ENCODE data around the gene INTS14.

Gene INTS14

DNA sequence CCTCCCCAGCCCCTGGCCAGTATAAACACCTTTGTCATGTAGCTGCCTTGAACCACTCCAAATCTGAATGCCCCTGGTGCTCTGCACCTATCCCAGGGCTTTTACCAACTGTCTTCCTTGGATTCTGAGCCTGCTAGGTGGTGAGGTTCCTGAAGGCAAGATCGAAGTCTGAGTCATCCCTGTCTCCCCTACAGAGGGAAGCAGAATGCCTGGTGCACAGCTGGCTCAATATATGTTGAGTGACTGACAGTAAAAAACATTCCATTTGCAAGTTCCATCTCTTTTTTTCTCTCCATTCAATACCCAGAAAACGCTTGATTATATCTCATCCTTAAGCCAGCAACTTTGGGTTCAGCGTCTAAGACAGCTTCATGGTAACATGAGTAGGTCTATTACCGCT, 35.6 kb upstream of the INTS14 start:
- Histone ChIP-seq H3K27ac (replicated peaks) (no peak overlapping the region), H3K27me3 (ENCODE audit: insufficient read depth, poor library complexity, severe bottlenecking) (no peaks in the 10 kb centered on the region), H3K4me3 (replicated peaks; ENCODE audit: insufficient read depth, low read length) (no peak overlapping the region)
- no peak for DNase-seq (ENCODE audit: low read depth in 1 of 2, low spot score in 1 of 2)
- TF ChIP-seq, protein P1, sequence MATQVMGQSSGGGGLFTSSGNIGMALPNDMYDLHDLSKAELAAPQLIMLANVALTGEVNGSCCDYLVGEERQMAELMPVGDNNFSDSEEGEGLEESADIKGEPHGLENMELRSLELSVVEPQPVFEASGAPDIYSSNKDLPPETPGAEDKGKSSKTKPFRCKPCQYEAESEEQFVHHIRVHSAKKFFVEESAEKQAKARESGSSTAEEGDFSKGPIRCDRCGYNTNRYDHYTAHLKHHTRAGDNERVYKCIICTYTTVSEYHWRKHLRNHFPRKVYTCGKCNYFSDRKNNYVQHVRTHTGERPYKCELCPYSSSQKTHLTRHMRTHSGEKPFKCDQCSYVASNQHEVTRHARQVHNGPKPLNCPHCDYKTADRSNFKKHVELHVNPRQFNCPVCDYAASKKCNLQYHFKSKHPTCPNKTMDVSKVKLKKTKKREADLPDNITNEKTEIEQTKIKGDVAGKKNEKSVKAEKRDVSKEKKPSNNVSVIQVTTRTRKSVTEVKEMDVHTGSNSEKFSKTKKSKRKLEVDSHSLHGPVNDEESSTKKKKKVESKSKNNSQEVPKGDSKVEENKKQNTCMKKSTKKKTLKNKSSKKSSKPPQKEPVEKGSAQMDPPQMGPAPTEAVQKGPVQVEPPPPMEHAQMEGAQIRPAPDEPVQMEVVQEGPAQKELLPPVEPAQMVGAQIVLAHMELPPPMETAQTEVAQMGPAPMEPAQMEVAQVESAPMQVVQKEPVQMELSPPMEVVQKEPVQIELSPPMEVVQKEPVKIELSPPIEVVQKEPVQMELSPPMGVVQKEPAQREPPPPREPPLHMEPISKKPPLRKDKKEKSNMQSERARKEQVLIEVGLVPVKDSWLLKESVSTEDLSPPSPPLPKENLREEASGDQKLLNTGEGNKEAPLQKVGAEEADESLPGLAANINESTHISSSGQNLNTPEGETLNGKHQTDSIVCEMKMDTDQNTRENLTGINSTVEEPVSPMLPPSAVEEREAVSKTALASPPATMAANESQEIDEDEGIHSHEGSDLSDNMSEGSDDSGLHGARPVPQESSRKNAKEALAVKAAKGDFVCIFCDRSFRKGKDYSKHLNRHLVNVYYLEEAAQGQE (IDR thresholded peaks at IDR 0.05; ENCODE audit: insufficient replicate concordance, low read depth) = no peak
- TF ChIP-seq GABPA (IDR thresholded peaks at IDR 0.05; ENCODE audit: low read depth) = no peak
- no peak for TF ChIP-seq SPI1 (IDR thresholded peaks at IDR 0.05; ENCODE audit: borderline replicate concordance, low read depth)
- TF ChIP-seq, protein P2, sequence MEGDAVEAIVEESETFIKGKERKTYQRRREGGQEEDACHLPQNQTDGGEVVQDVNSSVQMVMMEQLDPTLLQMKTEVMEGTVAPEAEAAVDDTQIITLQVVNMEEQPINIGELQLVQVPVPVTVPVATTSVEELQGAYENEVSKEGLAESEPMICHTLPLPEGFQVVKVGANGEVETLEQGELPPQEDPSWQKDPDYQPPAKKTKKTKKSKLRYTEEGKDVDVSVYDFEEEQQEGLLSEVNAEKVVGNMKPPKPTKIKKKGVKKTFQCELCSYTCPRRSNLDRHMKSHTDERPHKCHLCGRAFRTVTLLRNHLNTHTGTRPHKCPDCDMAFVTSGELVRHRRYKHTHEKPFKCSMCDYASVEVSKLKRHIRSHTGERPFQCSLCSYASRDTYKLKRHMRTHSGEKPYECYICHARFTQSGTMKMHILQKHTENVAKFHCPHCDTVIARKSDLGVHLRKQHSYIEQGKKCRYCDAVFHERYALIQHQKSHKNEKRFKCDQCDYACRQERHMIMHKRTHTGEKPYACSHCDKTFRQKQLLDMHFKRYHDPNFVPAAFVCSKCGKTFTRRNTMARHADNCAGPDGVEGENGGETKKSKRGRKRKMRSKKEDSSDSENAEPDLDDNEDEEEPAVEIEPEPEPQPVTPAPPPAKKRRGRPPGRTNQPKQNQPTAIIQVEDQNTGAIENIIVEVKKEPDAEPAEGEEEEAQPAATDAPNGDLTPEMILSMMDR (IDR thresholded peaks at IDR 0.05; ENCODE audit: insufficient read depth, low read length) = no peak
- TF ChIP-seq POLR2AphosphoS5 (IDR thresholded peaks at IDR 0.05; ENCODE audit: low read depth) = no peak

DNA sequence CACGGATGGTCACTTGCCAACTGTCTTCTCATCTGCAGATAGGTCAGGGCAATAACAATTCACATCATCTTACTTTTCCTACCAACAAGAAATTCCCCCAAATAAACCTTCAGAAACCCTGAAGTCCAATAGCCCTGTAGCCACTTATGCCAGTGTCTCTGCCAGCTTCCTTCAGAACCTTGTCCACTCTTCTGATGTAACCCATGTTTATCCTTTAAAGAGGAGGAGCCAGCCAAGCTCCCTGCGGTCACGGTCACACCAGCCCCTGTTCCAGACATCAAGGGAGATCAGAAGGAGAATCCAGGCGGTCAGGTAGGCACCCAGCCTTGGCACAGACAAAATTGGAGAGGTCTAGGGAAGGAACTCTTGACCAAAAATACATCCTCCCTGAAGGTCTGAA, 34.5 kb upstream of the INTS14 start:
- TF ChIP-seq POLR2AphosphoS5 (IDR thresholded peaks at IDR 0.05; ENCODE audit: low read depth) = no peak
- no peak for TF ChIP-seq GABPA (IDR thresholded peaks at IDR 0.05; ENCODE audit: low read depth)
- H3K4me3 ChIP-seq (replicated peaks; ENCODE audit: insufficient read depth, low read length) = no peak overlapping the region
- DNase-seq (ENCODE audit: low read depth in 1 of 2, low spot score in 1 of 2) = no peak
- H3K27me3 ChIP-seq (ENCODE audit: insufficient read depth, poor library complexity, severe bottlenecking) = no peaks in the 10 kb centered on the region
- H3K27ac ChIP-seq (replicated peaks) = no peak overlapping the region

DNA sequence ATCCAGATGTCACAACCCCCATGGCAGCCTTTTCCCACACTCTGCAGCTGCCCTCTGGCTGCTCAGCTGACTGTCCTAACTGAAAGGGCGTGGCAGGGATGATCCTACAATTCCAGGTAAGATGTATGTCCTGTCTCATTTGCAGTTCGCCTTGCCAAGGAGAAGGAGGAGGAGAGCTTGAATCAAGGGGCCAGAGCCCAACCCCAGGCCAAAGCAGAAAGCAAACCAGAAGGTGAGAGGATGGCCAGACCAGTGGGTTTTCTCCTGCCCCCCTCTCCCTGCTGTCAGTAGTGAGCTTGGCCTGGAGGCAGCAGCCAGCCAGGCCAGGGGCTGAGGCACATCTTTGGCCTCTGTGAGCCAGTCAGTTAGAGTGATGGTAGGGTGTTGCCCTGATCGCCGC, 33.4 kb upstream of the INTS14 start:
- Histone ChIP-seq H3K4me3 (replicated peaks; ENCODE audit: insufficient read depth, low read length) (no peak overlapping the region), H3K27ac (replicated peaks) (no peak overlapping the region), H3K27me3 (ENCODE audit: insufficient read depth, poor library complexity, severe bottlenecking) (no peaks in the 10 kb centered on the region)
- no peak for TF ChIP-seq SPI1 (IDR thresholded peaks at IDR 0.05; ENCODE audit: borderline replicate concordance, low read depth)
- TF ChIP-seq, protein P1 (IDR thresholded peaks at IDR 0.05; ENCODE audit: insufficient replicate concordance, low read depth) = no peak
- no peak for TF ChIP-seq POLR2AphosphoS5 (IDR thresholded peaks at IDR 0.05; ENCODE audit: low read depth)
- no peak for TF ChIP-seq GABPA (IDR thresholded peaks at IDR 0.05; ENCODE audit: low read depth)
- TF ChIP-seq, protein P2 (IDR thresholded peaks at IDR 0.05; ENCODE audit: insufficient read depth, low read length) = no peak
- DNase-seq (ENCODE audit: low read depth in 1 of 2, low spot score in 1 of 2) = no peak

DNA sequence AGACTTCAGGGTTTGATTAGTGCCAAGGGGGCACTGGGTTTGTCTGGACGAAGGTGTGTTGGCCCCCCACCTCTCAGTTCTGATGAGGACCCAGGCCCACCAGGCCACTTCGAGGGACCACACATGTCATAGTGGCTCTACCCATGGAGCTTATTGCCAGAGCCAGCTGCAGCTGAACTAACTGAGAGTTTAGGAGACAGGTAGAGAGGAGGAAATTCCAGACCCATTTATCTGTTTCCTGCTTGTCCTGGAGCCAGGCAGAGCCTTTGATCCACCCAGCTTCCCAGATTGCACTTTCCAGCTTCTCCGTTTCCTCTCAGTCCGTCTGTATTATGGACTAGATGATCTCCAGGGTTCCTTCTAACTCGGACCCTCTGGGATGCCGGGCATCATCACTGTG, 31.7 kb upstream of the INTS14 start:
- Histone ChIP-seq H3K27me3 (ENCODE audit: insufficient read depth, poor library complexity, severe bottlenecking) (no peaks in the 10 kb centered on the region), H3K27ac (replicated peaks) (no peak overlapping the region), H3K4me3 (replicated peaks; ENCODE audit: insufficient read depth, low read length) (no peak overlapping the region)
- DNase-seq (ENCODE audit: low read depth in 1 of 2, low spot score in 1 of 2) = no peak
- TF ChIP-seq, protein P1 (IDR thresholded peaks at IDR 0.05; ENCODE audit: insufficient replicate concordance, low read depth) = no peak
- TF ChIP-seq, protein P2 (IDR thresholded peaks at IDR 0.05; ENCODE audit: insufficient read depth, low read length) = no peak
- TF ChIP-seq POLR2AphosphoS5 (IDR thresholded peaks at IDR 0.05; ENCODE audit: low read depth) (no peak), SPI1 (IDR thresholded peaks at IDR 0.05; ENCODE audit: borderline replicate concordance, low read depth) (no peak), GABPA (IDR thresholded peaks at IDR 0.05; ENCODE audit: low read depth) (no peak)
